CD4-positive, alpha-beta T cell treated with Interleukin-12 subunit alpha and Interleukin-12 subunit beta, for 1 hour (primary cell): ENCODE measurements around the gene MYH10.

Experiments used
- DNase-seq: peaks from one replicate; pipeline ENCODE4 v3.0.0-alpha.2; 2020

MYH10 gene

GRCh38 chr17:8489841-8490240 lies 140.7 kb downstream of the MYH10 start:
- no peak for DNase-seq

- DNase-seq = no peak
Measured at GRCh38 chr17:8488901-8489300, 141.6 kb downstream of the MYH10 start.

DNA sequence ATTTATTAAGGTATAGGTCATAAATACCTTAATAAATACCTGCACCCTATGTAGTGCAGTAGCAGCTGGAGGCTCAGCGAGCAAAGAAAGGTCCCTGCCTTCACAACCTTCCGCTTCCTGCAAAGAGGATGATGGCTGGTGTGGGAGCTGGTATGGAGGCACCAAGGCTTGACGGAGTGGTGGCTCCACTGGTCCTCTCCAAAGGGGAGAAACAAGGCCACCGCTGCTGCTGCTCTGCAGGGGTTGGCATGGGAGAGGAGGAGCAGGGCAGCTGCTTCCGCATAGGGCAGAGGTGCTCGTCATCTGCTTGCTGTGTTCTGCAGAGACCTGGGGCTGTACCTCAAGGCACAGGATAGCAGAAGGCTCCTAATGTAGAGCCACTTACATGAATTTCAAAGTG lies 142.0 kb downstream of the MYH10 start:
- DNase-seq = no peak

GRCh38 chr17:8487743-8488142 lies 142.8 kb downstream of the MYH10 start:
- DNase-seq = no peak

GRCh38 chr17:8487130-8487645 lies 143.3 kb downstream of the MYH10 start:
- DNase-seq = no peak

DNA sequence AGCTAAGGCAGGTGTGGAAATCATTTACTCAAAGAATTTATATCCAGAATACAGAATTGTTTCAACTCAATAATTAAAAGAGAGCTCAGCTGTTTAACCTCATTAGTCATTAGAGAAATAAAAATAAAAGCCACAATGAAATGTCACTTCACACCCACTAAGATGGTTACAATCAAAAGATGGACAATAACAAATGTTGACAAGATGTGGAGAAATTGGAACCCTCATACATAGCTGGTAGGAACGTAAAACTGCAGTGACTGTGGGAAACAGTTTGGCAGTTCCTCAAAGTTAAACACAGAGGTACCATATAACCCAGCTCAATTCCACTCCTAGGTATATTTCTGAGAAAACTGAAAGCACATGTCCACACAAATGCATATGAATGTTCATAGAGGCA lies 145.0 kb downstream of the MYH10 start:
- no peak for DNase-seq

GRCh38 chr17:8484465-8484864 lies 146.1 kb downstream of the MYH10 start:
- no peak for DNase-seq

DNA sequence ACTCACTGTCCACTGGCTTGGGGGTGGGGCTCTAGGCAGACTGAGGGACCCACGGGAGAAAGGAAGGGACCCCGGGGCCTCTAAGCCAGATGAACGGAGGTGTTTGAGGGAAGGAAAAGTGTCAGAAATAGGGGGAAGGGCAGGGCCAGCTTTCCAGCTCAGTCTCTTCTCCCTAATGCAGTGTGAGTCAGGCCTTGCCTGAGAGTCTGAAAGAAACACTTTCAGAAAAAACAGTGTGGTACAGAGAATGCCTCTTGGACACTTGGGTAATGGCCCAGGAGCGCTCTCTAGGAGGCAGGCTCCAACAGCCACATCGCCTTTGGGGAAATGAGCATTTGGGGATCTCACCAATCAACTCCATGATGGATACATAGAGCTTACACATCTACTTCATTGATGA lies 148.0 kb downstream of the MYH10 start:
- DNase-seq = no peak

DNA sequence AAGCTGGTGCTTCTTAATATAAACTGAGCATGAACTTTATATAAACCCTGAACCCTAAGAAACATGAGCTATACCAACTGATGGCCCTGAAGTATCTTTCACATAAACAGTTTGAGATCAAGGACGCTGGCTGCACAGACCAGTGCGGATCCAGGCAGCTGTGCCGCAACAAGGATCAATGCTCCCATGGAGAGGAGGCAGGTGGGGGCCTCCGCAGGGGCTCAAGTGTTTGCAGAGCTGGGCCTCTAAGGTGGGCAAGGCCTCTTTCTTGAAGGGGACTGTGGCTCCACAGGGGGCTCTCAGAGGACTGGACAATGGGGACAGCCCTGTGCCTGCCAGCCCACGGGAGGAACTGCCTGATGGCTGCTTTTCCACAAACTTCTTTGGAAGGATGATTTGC lies 148.8 kb downstream of the MYH10 start:
- DNase-seq = no peak

- no peak for DNase-seq
Measured at GRCh38 chr17:8481089-8481488, 149.4 kb downstream of the MYH10 start.

GRCh38 chr17:8480011-8480976 lies 150.2 kb downstream of the MYH10 start:
- DNase-seq = no peak

DNA sequence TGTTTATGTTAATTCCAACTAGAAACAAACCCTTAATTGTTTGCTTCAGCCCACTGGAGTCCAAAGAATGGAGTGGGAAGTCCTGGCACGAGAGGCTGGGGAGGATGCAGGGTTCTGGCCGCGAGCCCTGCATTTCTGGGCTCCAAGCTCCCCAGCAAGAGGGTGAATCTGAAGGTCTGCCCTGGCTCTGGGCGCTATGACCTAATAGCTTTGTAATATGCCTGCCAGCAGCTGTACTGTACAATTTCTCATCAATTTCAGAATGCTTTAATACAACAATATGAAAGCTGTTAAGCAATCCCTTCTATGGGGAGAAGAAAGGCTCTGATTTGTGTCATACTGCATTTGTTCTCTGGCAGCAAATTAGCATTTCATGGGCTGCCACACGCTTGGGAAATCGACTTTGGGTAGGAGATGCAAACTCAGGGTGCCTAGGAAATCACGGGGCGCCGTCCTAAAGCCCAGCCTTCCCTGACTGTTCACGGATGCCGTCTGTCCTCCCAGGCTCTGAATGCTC lies 151.0 kb downstream of the MYH10 start:
- DNase-seq = no peak

DNA sequence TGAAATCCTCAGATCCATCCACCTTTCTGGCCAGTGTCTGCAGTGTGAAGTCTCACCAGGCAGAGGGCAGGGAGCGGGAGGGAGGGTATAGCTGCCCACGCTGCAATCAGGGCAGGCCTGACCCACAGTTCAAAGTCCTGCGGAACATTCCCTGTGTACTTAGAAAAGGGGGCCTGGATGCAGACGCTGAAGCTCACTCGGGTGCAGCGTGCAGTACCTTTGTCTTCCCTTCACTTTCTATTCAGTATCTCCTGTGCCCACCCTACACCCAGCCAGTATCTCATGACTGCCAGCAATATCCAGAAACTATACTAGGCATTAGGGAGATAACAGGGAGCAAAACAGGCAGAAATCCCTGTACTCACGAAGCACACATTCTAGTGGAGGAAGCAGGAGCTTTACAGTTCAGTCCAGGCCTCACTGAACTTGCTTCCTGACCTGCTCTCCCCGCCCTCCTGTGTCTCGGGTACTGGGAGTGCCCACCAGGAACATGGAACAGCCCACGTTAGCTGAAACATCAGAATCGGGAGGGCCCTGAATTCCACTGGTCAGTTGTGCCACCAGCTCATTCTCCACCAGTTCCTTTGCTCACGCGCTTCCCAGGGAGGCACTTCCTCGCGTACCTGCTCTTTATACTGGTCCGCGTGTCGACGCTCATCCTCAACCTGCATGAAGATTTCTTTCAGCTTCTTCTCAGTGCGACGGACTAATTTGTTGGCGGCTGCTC lies 152.6 kb downstream of the MYH10 start:
- no peak for DNase-seq

DNA sequence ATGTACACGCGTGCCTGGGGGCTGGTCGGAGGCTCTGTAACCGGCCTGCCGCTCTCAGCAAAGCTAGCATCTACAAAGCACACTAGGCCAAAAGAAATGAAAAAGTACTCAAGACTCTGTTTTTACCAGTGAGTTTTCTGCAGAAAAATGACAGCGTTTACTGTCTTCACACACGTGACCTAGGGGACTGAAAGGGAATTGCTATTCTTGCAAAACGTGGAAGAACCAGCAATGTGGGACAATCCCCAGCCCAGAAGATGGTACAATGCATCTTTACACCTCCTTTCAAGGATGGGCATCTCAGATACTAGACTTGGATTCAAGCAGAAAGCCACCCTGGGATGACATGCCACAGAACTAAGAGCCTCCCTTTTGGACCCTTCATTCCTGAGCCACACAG lies 153.4 kb downstream of the MYH10 start:
- DNase-seq = no peak

- DNase-seq = no peak
Measured at GRCh38 chr17:8476741-8477140, 153.8 kb downstream of the MYH10 start.

- no peak for DNase-seq
Measured at GRCh38 chr17:8475781-8476180, 154.7 kb downstream of the MYH10 start.

- DNase-seq = no peak
Measured at GRCh38 chr17:8475227-8475626, 155.3 kb downstream of the MYH10 start.

DNA sequence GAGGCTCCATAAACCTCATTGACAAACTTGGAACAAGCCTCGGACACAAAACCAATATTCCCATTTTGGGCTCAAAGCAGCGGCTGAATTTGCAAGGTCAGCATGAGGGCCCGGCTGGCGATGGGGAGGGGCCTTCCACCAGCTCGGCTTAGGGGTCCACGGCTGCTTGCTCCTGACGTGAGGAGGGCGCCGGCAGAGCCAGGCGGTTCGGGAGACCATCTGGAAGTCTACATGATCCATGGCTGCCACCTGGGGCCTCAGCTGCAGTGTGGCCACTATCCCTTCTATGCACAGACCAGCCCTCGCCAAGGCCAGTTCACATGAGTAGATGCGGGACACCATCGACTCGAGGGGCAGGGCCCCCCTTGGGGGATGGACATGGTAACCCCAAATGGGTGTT lies 155.7 kb downstream of the MYH10 start:
- DNase-seq = no peak

DNA sequence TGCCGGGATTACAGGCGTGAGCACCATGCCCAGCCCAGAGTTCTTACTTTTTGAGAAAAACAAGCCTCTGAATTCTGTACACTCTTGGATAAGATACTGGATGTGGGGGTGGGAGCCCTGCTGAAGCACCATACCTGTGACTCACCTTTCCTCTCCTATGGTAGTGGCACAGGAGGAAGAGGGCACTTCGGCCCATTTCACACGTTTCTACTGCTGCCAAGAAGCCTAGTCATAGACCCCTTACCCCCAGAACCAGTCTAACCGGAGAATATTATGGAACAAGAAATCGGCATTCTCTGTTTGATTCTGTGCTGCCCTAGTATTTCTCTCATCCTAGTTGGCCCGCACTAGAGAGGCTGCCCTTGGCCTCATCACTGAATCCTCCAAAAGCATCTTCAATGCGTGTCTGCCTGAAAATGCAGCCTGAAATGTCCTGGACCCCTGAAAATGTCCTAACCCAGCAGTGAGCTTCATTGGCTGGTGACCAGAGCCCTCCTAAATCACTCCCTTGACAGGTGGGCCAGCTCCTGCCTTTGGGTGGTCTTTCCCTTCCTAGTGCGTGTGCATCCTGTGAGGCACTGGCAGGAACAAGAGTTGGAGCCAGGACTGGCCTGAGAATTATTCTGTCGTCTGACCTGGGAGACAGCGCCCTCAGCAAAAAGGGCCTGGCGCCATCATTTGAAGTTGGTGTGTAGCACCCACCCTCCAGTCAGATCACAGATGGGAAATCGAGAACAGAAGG lies 156.9 kb downstream of the MYH10 start:
- DNase-seq = no peak

GRCh38 chr17:8472663-8473062 lies 157.9 kb downstream of the MYH10 start:
- DNase-seq = no peak

DNA sequence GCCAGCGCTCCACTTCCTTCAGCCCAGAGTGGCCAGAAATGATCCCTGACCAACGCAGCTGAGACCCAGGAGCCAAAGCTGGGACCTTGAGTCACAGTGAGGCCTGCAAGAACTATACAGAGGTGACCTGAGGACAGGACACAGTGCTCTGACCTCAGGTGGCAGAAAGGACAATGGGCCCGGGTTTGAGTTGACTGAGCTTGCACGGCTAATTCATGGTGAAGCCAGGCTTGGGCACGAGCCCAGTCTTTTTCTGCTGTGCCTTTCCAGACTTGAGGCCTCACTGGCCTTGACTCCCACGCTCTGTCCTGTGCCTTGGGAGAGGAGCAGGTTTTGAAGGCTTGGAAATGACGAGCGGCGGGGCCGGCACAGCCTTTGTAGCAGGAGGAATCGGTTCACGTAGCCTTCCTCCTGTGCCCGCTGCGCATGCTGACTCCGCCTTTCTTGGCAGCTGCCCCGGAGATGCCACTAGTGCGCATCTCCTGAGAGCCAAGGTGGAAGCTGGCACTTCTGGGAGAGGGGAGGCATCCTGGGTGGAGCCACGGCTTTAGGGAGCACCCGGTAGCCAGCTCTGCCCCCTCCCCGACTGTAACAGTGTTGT lies 160.0 kb downstream of the MYH10 start:
- no peak for DNase-seq

DNA sequence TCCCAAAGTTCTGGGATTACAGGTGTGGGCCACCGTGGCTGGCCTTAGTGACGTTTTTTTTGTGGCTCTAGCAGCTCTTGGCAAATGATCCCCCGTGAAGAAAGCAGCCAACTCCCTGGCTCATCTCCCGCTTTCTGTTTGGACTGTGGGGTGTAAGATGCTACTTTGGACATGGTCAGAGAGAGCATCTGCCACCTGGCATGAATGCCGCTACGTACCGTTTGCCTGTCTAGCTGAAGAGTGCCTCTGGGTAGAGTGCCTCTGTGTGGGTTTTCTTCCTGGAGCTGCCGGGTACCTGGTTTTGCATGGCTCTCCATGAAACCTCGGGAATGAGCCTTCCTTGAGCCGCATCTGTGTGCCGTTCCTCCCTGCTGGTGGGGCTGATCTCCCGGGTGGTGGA lies 160.6 kb downstream of the MYH10 start:
- no peak for DNase-seq

GRCh38 chr17:8468980-8469379 lies 161.5 kb downstream of the MYH10 start:
- no peak for DNase-seq
